Stomach (tissue), 9 donors: Measurements from ENCODE around the gene MADCAM1. TPM values are rescaled to one million over a fixed set of nuclear protein-coding genes. Genes with fewer than 3 reads are reported as not detected.

ENCODE experiments used
- DNase-seq, 2 donors: peaks; one replicate each; pipeline versions ENCODE4 v3.0.0 to v3.0.0-alpha.2; 2013 to 2019
- H3K27ac ChIP-seq, 5 donors: fragments of 200-600 bp in 4 of 5; sonication (generic) in 4 of 5; one replicate each; pipeline ENCODE4 v1.5.1; 2013 to 2019; ENCODE audit warnings: mild to moderate bottlenecking in 1 of 5, moderate library complexity in 1 of 5
- H3K27me3 ChIP-seq, 3 donors: fragments of 200-600 bp; sonication (generic); one replicate each; pipeline ENCODE4 v1.5.1; 2017 to 2019; ENCODE audit warnings: mixed run types in 1 of 3
- H3K36me3 ChIP-seq, 4 donors: fragments of 200-600 bp; sonication (generic); 1 replicate in 3 of 4; 2 replicates in 1 of 4; pipeline ENCODE4 v1.5.1; 2016 to 2019
- H3K4me1 ChIP-seq, 4 donors: fragments of 200-600 bp; sonication (generic); one replicate each; pipeline ENCODE4 v1.5.1; 2016 to 2019
- H3K4me3 ChIP-seq, 4 donors: fragments of 200-600 bp; sonication (generic) in 3 of 4; one replicate each; pipeline ENCODE4 v1.5.1; 2016 to 2019; ENCODE audit warnings: mild to moderate bottlenecking in 1 of 4
- H3K9me3 ChIP-seq, 4 donors: fragments of 200-600 bp; sonication (generic); one replicate each; pipeline ENCODE4 v1.5.1; 2016 to 2019
- EP300 ChIP-seq: sonication (generic); formaldehyde crosslinking; IDR thresholded peaks from one replicate; pipeline ENCODE4 v1.6.1; 2017; ENCODE audit warnings: antibody characterized with exemption
- POLR2A ChIP-seq, 4 donors: fragments of 450-650 bp; IDR thresholded peaks; one replicate each; pipeline ENCODE4 v1.6.1; 2016; ENCODE audit warnings: antibody characterized with exemption in 4 of 4, control low read depth in 2 of 4, mild to moderate bottlenecking in 1 of 4, moderate library complexity in 1 of 4
- POLR2AphosphoS5 ChIP-seq, 3 donors: sonication (generic); formaldehyde crosslinking; IDR thresholded peaks; one replicate each; pipeline ENCODE4 v1.6.1; 2016; ENCODE audit warnings: antibody characterized with exemption in 3 of 3
- WGBS, 5 donors: extraction: QIAGEN DNeasy Blood & Tissue Kit in 3 of 5; methylation state at CpG; one replicate each; pipeline versions ENCODE4 v1.1.5 to v1.1.7; 2013 to 2018; 5-methylcytosine and 5-hydroxymethylcytosine counted together
- intact Hi-C: fragments of 100-400 bp; cut with DNase I; formaldehyde crosslinking; loops from one replicate; pipeline ENCODE4 v1.15.1; 2023; ENCODE audit warnings: low total_unique reads
- polyA plus RNA-seq, 3 donors: library from polyadenylated mRNA; stranded (reverse); fragments of 200-250 nt; gene quantifications; one replicate each; pipeline ENCODE4 v1.2.3, GENCODE V29; 2013
- total RNA-seq, 5 donors: library from RNA; depleted of rRNA; stranded (reverse); fragments of >200 nt; gene quantifications; one replicate each; pipeline versions ENCODE4 v1.1.0 to v1.2.3, GENCODE V29; 2014 to 2016
- TF ChIP-seq, protein P1 (sequence below), 7 experiments: fragments of 450-650 bp in 4 of 7; fragments of 200-600 bp in 3 of 7; sonication (generic) in 3 of 7; IDR thresholded peaks; one replicate each; pipeline ENCODE4 v1.5.1; 2016 to 2019; ENCODE audit warnings: antibody characterized with exemption in 7 of 7, control low read depth in 2 of 7, mild to moderate bottlenecking in 1 of 7
- donor health status: healthy with polysubstance abuse.
- donor health status: Bipolar disorder and iron deficiency.
- donor health status: healthy.

Gene MADCAM1
- total and polyA plus RNA-seq, 8 donors: 0.45 to 11.9 (median 2.3) TPM; not detected in 1

DNA sequence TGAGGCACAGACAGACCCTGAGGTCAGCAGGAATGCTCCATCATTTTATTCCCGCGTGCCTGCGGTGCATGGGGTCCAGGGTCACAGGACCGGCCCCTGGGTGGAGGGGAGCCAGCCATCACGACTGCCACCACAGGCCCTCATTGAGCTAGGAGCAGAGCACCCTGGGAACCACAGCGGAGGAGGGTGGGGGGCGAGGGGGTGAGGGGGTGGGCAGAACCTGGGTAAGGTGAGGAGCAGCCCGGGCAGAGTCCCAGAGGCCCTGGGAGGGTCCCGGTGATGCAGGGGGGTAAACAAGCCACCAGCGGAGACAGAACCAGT lies 1.2 kb upstream of the MADCAM1 start:
- H3K36me3 ChIP-seq: no peaks in the 10 kb centered on the region
- 40 to 73% (median 47%) methylated on average over 6 to 10 of the region's 10 CpGs for WGBS, 5 donors
- peaks cover 8 to 36% (median 24%) of the 10 kb centered on the region in 4 donors for H3K4me1 ChIP-seq
- H3K9me3 ChIP-seq: no peaks in the 10 kb centered on the region
- H3K27me3 ChIP-seq: peaks cover 20 to 62% (median 41%) of the 10 kb centered on the region in 3 donors
- intact Hi-C loops: no loop called here
- no peak overlapping the region for H3K4me3 ChIP-seq
- no peak for DNase-seq
- H3K27ac ChIP-seq: no peak overlapping the region
- TF ChIP-seq POLR2A (IDR thresholded peaks at IDR 0.05): no peak

DNA sequence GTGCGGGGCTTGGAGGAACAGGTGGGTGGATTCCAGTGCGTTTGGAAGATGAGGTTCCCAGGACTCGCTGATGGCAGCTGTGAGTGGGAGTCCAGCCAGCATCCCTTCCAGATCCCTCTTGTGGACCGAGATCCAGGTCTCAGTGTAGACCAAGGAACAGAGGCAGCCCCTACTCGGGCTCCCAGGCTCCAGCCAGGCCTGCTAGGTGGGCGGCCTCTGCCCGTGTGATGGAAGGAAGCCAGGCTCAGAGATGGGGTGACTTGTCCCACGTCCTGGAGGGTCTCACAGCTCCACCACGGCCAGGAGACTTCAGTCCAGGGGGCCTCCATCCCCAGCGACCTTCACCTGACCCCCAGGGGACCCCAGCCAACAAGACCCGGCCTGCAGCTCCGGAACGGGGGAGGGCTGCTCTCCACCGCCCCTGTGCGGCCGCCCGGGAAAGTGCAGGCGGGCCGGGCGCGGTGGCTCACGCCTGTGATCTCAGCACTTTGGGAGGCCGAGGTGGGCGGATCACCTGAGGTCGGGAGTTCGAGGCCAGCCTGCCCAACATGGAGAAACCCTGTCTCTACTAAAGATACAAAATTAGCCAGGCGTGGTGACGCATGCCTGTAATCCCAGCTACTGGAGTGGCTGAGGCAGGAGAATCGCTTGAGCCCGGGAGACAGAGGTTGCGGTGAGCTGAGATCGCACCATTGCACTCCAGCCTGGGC lies 729 bp upstream of the MADCAM1 start:
- H3K4me3 ChIP-seq: no peak overlapping the region
- 14 to 25% (median 18%) methylated on average over 26 to 32 of the region's 32 CpGs for WGBS, 5 donors
- H3K9me3 ChIP-seq: no peaks in the 10 kb centered on the region
- peaks cover 8 to 34% (median 23%) of the 10 kb centered on the region in 4 donors for H3K4me1 ChIP-seq
- no peaks in the 10 kb centered on the region for H3K36me3 ChIP-seq
- H3K27ac ChIP-seq: peak overlapping the region in 1 of 5 donors; percentile 4
- intact Hi-C loops: no loop called here
- peak in 1 of 2 donors; percentile 71 for DNase-seq
- H3K27me3 ChIP-seq: peaks cover 20 to 67% (median 41%) of the 10 kb centered on the region in 3 donors
- TF ChIP-seq, protein P1, sequence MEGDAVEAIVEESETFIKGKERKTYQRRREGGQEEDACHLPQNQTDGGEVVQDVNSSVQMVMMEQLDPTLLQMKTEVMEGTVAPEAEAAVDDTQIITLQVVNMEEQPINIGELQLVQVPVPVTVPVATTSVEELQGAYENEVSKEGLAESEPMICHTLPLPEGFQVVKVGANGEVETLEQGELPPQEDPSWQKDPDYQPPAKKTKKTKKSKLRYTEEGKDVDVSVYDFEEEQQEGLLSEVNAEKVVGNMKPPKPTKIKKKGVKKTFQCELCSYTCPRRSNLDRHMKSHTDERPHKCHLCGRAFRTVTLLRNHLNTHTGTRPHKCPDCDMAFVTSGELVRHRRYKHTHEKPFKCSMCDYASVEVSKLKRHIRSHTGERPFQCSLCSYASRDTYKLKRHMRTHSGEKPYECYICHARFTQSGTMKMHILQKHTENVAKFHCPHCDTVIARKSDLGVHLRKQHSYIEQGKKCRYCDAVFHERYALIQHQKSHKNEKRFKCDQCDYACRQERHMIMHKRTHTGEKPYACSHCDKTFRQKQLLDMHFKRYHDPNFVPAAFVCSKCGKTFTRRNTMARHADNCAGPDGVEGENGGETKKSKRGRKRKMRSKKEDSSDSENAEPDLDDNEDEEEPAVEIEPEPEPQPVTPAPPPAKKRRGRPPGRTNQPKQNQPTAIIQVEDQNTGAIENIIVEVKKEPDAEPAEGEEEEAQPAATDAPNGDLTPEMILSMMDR (IDR thresholded peaks at IDR 0.05): peak in 4 of 7 experiments; percentile 17 to 71 (median 58)
- no peak for TF ChIP-seq POLR2AphosphoS5 (IDR thresholded peaks at IDR 0.05)

DNA sequence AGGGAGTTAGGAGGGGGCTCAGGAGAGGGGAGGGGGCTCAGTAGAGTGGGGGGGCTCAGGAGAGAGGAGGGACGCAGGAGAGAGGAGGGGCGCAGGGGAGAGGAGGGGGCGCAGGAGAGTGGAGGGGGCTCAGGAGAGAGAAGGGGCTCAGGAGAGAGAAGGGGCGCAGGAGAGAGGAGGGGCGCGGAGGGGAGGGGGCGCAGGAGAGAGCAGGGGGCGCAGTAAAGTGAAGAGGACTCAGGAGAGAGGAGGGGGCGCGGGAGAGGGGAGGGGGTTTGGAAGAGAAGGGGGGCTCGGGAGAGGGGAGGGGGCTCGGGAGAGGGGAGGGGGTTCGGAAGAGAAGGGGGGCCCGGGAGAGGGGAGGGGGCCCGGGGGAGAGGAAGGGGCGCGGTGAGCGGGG lies 700 bp downstream of the MADCAM1 start:
- Histone ChIP-seq H3K36me3 (no peaks in the 10 kb centered on the region), H3K4me1 (peaks cover 8 to 34% (median 23%) of the 10 kb centered on the region in 4 donors), H3K27me3 (peaks cover 20 to 67% (median 41%) of the 10 kb centered on the region in 3 donors), H3K4me3 (no peak overlapping the region), H3K27ac (no peak overlapping the region), H3K9me3 (no peaks in the 10 kb centered on the region)
- WGBS, 5 donors: 0 to 17% (median 3%) methylated on average over 3 to 17 of the region's 18 CpGs
- TF ChIP-seq POLR2A (IDR thresholded peaks at IDR 0.05) (no peak), POLR2AphosphoS5 (IDR thresholded peaks at IDR 0.05) (no peak), EP300 (no peak)
- TF ChIP-seq, protein P1 (IDR thresholded peaks at IDR 0.05): no peak
- intact Hi-C loops: no loop called here
- DNase-seq: peak in 1 of 2 donors; percentile 16

DNA sequence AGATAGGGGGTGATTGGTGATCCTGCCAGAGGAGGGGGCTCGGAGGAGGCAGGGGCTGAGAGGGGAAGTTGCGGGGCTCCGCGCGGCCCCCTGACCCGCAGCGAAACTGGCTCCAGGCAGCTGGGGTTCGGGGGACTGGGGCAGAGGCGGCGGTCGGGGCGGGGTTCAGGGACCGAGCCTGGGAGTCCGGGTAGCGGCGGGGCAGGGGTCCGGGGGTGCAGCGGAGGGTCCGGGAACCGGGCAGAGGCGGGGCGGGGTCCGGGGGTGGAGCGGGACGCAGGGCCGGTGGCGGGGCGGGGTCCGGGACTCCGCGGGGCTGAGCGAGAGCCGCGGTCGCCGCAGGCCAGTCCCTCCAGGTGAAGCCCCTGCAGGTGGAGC lies 1.2 kb downstream of the MADCAM1 start:
- H3K36me3 ChIP-seq: no peaks in the 10 kb centered on the region
- 0 to 9% (median 4%) methylated on average over 3 to 36 of the region's 36 CpGs for WGBS, 5 donors
- H3K27me3 ChIP-seq: peaks cover 20 to 67% (median 41%) of the 10 kb centered on the region in 3 donors
- no peaks in the 10 kb centered on the region for H3K9me3 ChIP-seq
- peak in 1 of 2 donors; percentile 27 for DNase-seq
- H3K4me3 ChIP-seq: peak overlapping the region; percentile 5 to 44 (median 18)
- intact Hi-C loops: no loop called here
- H3K4me1 ChIP-seq: peaks cover 8 to 34% (median 23%) of the 10 kb centered on the region in 4 donors
- TF ChIP-seq POLR2AphosphoS5 (IDR thresholded peaks at IDR 0.05) (no peak), POLR2A (IDR thresholded peaks at IDR 0.05) (no peak), EP300 (no peak)
- TF ChIP-seq, protein P1 (IDR thresholded peaks at IDR 0.05): no peak
- no peak overlapping the region for H3K27ac ChIP-seq
